Keratinocyte (primary cell): ENCODE data around the gene KCNH6. TPM values are rescaled to one million over a fixed set of nuclear protein-coding genes. Genes with fewer than 3 reads are reported as not detected.
A peak's percentile ranks its signal among the peaks of the same experiment; 100 is the strongest.

Experiments
- DNase-seq: peaks from one replicate; pipeline ENCODE4 v3.0.0-alpha.2; 2011; ENCODE audit warnings: low read depth, missing footprints, low spot score
- FAIRE-seq: peaks from 2 replicates; lab custom pipeline; 2011; peaks lifted over from hg19 to GRCh38; lab: Jason Lieb, UNC
- H2AFZ ChIP-seq: 2 replicates; pipeline ENCODE4 v1.6.0; 2012; ENCODE audit warnings: low read length, control low read depth, inconsistent platforms; ENCODE audit not compliant: control insufficient read depth
- H3K27ac ChIP-seq: 2 replicates; pipeline ENCODE4 v1.5.1; 2011; ENCODE audit warnings: low read length; ENCODE audit not compliant: control insufficient read depth, insufficient read depth
- H3K27me3 ChIP-seq: 3 replicates; pipeline ENCODE4 v1.6.0; 2011; ENCODE audit warnings: low read length; ENCODE audit not compliant: control insufficient read depth, insufficient read depth; ENCODE audit errors: extremely low read depth
- H3K36me3 ChIP-seq, 2 experiments: 2 replicates in 1 of 2; 3 replicates in 1 of 2; pipeline ENCODE4 v1.5.1; 2011; ENCODE audit warnings: low read length in 2 of 2, mild to moderate bottlenecking in 1 of 2; ENCODE audit not compliant: control insufficient read depth in 2 of 2, insufficient read depth in 2 of 2; ENCODE audit errors: extremely low read depth in 1 of 2
- H3K4me1 ChIP-seq: 3 replicates; pipeline ENCODE4 v1.5.1; 2011; ENCODE audit warnings: low read length; ENCODE audit not compliant: control insufficient read depth, insufficient read depth; ENCODE audit errors: extremely low read depth
- H3K4me2 ChIP-seq: 3 replicates; pipeline ENCODE4 v1.6.0; 2011; ENCODE audit warnings: low read depth, low read length; ENCODE audit not compliant: control insufficient read depth, insufficient read depth; ENCODE audit errors: extremely low read depth
- H3K4me3 ChIP-seq, 3 experiments: fragments of 200-600 bp in 1 of 3; sonication (generic) in 1 of 3; 2 replicates in 2 of 3; 3 replicates in 1 of 3; pipeline ENCODE4 v1.5.1; 2011 to 2016; ENCODE audit warnings: low read length in 3 of 3, mild to moderate bottlenecking in 3 of 3, control low read depth in 2 of 3, inconsistent platforms in 1 of 3, low read depth in 1 of 3, mixed read lengths in 1 of 3, mixed run types in 1 of 3, moderate library complexity in 1 of 3; ENCODE audit not compliant: control insufficient read depth in 2 of 3, insufficient read depth in 2 of 3; ENCODE audit errors: extremely low read depth in 1 of 3
- H3K79me2 ChIP-seq: 2 replicates; pipeline ENCODE4 v1.6.0; 2012; ENCODE audit warnings: low read length; ENCODE audit not compliant: control insufficient read depth, insufficient read depth
- H3K9ac ChIP-seq: 3 replicates; pipeline ENCODE4 v1.6.0; 2011; ENCODE audit warnings: low read length; ENCODE audit not compliant: control insufficient read depth, insufficient read depth; ENCODE audit errors: extremely low read depth
- H3K9me1 ChIP-seq: 3 replicates; pipeline ENCODE4 v1.6.0; 2011; ENCODE audit warnings: low read length; ENCODE audit not compliant: control insufficient read depth, insufficient read depth; ENCODE audit errors: extremely low read depth
- H3K9me3 ChIP-seq: 2 replicates; pipeline ENCODE4 v1.5.1; 2012; ENCODE audit warnings: low read depth, low read length; ENCODE audit not compliant: control insufficient read depth
- H4K20me1 ChIP-seq: 3 replicates; pipeline ENCODE4 v1.6.0; 2011; ENCODE audit warnings: low read length; ENCODE audit not compliant: control insufficient read depth, insufficient read depth; ENCODE audit errors: extremely low read depth
- CTCF ChIP-seq, 3 experiments: IDR thresholded peaks in 1 of 3; conservative IDR thresholded peaks in 1 of 3; optimal IDR thresholded peaks in 1 of 3; 2 replicates in 2 of 3; 3 replicates in 1 of 3; pipeline versions ENCODE3 to v1.5.1; 2011; ENCODE audit warnings: low read length in 3 of 3, mild to moderate bottlenecking in 3 of 3, moderate library complexity in 2 of 3, control low read depth in 1 of 3, inconsistent platforms in 1 of 3; ENCODE audit not compliant: insufficient read depth in 2 of 3; ENCODE audit errors: extremely low read depth in 1 of 3
- EZH2 ChIP-seq: IDR thresholded peaks from one replicate; pipeline ENCODE4 v1.6.1; 2012; ENCODE audit warnings: inconsistent platforms, mild to moderate bottlenecking, low read length, moderate library complexity
- dilution Hi-C: fragments of 300-500 bp; cut with MboI; formaldehyde crosslinking; loops from one replicate; pipeline ENCODE4 v1.7.0; 2020; ENCODE audit warnings: low sequenced_read_pairs; ENCODE audit not compliant: extremely low pct_ligation_motif_present
- polyA plus RNA-seq, 5 experiments: library from polyadenylated mRNA; depleted of rRNA in 3 of 5; stranded (reverse) in 3 of 5; stranded (forward) in 1 of 5; unstranded in 1 of 5; fragments of >200 nt; gene quantifications; 1 replicate in 1 of 5; 2 replicates in 3 of 5; 3 replicates in 1 of 5; pipeline versions ENCODE4 v1.2.1 to v1.2.3, GENCODE V29; 2011 to 2012; ENCODE audit warnings: missing spikeins in 2 of 5, low read depth in 1 of 5, low replicate concordance in 1 of 5

The KCNH6 gene
- polyA plus RNA-seq, 1 donor (not counting 4 experiments of a cell fraction or from before 2014, with no cell fraction given), result not detected

- Histone ChIP-seq H3K4me3 (no peak overlapping the region), H3K9me1 (no peaks in the 10 kb centered on the region), H3K27ac (no peak overlapping the region), H3K4me2 (no peak overlapping the region), H3K27me3 (peaks cover 18% of the 10 kb centered on the region), H3K9ac (no peak overlapping the region), H3K4me1 (no peaks in the 10 kb centered on the region), H2AFZ (no peak overlapping the region), H3K79me2 (no peaks in the 10 kb centered on the region), H3K36me3 (no peaks in the 10 kb centered on the region), H3K9me3 (no peaks in the 10 kb centered on the region), H4K20me1 (no peaks in the 10 kb centered on the region)
- dilution Hi-C loops, result no loop called here
- no peak for DNase-seq
- FAIRE-seq, result no peak
- TF ChIP-seq EZH2, result no peak
- no peak for TF ChIP-seq CTCF (optimal IDR thresholded peaks at IDR 0.05 in 1 of 3, IDR thresholded peaks at IDR 0.05 in 1 of 3, conservative IDR thresholded peaks at IDR 0.05 in 1 of 3; ENCODE audit: extremely low read depth in 1 of 3, insufficient read depth in 2 of 3, low read length in 3 of 3)
These were observed 26.3 kb upstream of the KCNH6 start for GRCh38 chr17:63496663-63497400.

GRCh38 chr17:63497708-63498483, 25.3 kb upstream of the KCNH6 start:
- peak; percentile 5 to 52 (median 26) for TF ChIP-seq CTCF (optimal IDR thresholded peaks at IDR 0.05 in 1 of 3, IDR thresholded peaks at IDR 0.05 in 1 of 3, conservative IDR thresholded peaks at IDR 0.05 in 1 of 3; ENCODE audit: extremely low read depth in 1 of 3, insufficient read depth in 2 of 3, low read length in 3 of 3)
- no peak for TF ChIP-seq EZH2
- Histone ChIP-seq H3K9ac (no peak overlapping the region), H4K20me1 (no peaks in the 10 kb centered on the region), H3K27me3 (peaks cover 17% of the 10 kb centered on the region), H3K79me2 (no peaks in the 10 kb centered on the region), H3K4me1 (no peaks in the 10 kb centered on the region), H3K36me3 (no peaks in the 10 kb centered on the region), H3K9me1 (no peaks in the 10 kb centered on the region), H3K9me3 (no peaks in the 10 kb centered on the region), H3K4me3 (no peak overlapping the region), H3K4me2 (no peak overlapping the region), H3K27ac (no peak overlapping the region), H2AFZ (no peak overlapping the region)
- dilution Hi-C loops, result no loop called here
- DNase-seq (no peak), FAIRE-seq (no peak)
